HepG2 (cell line): ENCODE data around the gene CCDC57. TPM values are rescaled to one million over a fixed set of nuclear protein-coding genes. Genes with fewer than 3 reads are reported as not detected.

Source experiments
- ATAC-seq: fragments of 200-7000 bp; cut with Tn5 transposase; 3 replicates; pipeline ENCODE4 v1.9.1; 2020; ENCODE audit warnings: mild to moderate bottlenecking, moderate library complexity
- BruUV-seq: library from RNA; stranded (reverse); fragments of 400-500 nt; replicated peaks from 2 replicates; lab custom pipeline; 2021; lab: Mats Ljungman, UMichigan
- CTCF ChIA-PET: fragments of 300-600 bp; formaldehyde crosslinking; extraction: SDS; loops from one replicate; lab custom pipeline; 2021; ENCODE audit warnings: low total read pairs, inconsistent platforms, low intra/inter-chr PET ratio; lab: Yijun Ruan, JAX
- POLR2A ChIA-PET: fragments of 350-600 bp; sonication (Branson Sonifier 250); formaldehyde crosslinking; loops from one replicate; lab custom pipeline; 2020; ENCODE audit warnings: antibody characterized with exemption, inconsistent platforms; lab: Yijun Ruan, JAX
- DNase-seq: peaks from one replicate; pipeline ENCODE4 v3.0.0-alpha.2; 2015; ENCODE audit warnings: low spot score
- FAIRE-seq: peaks from 3 replicates; lab custom pipeline; 2011; peaks lifted over from hg19 to GRCh38; lab: Jason Lieb, UNC
- H2AFZ ChIP-seq: one replicate; pipeline ENCODE4 v1.6.1; 2011; ENCODE audit warnings: low read length, inconsistent platforms
- H3K27ac ChIP-seq: fragments of 300-600 bp; 3 replicates; pipeline ENCODE4 v1.8.0; 2011; ENCODE audit warnings: mixed run types, mild to moderate bottlenecking, mixed read lengths, low read length, inconsistent platforms; ENCODE audit not compliant: insufficient read depth; ENCODE audit errors: extremely low read length
- H3K27me3 ChIP-seq, 2 experiments: fragments of 200-600 bp in 1 of 2; 2 replicates in 1 of 2; 3 replicates in 1 of 2; pipeline versions ENCODE4 v1.6.0 to v1.8.0; 2011; ENCODE audit warnings: low read length in 2 of 2, mild to moderate bottlenecking in 2 of 2, moderate library complexity in 2 of 2, inconsistent platforms in 1 of 2; ENCODE audit not compliant: insufficient read depth in 2 of 2, control insufficient read depth in 1 of 2
- H3K36me3 ChIP-seq, 2 experiments: fragments of 200-600 bp in 1 of 2; replicated peaks in 1 of 2; 2 replicates in 1 of 2; 3 replicates in 1 of 2; pipeline versions ENCODE4 v1.5.1 to v1.8.0; 2011; ENCODE audit warnings: low read length in 2 of 2, inconsistent platforms in 1 of 2; ENCODE audit not compliant: insufficient read depth in 2 of 2, control insufficient read depth in 1 of 2
- H3K4me1 ChIP-seq: 2 replicates; pipeline ENCODE4 v1.5.1; 2012; ENCODE audit warnings: low read length, inconsistent platforms; ENCODE audit not compliant: insufficient read depth
- H3K4me2 ChIP-seq: 2 replicates; pipeline ENCODE4 v1.6.0; 2011; ENCODE audit warnings: low read depth, low read length, inconsistent platforms
- H3K4me3 ChIP-seq, 3 experiments: fragments of 200-600 bp in 1 of 3; sonication (generic), shearing (Covaris generic) in 1 of 3; replicated peaks in 1 of 3; 2 replicates each; pipeline ENCODE4 v1.5.1; 2011 to 2016; ENCODE audit warnings: low read length in 3 of 3, inconsistent platforms in 2 of 3, low read depth in 2 of 3, mild to moderate bottlenecking in 2 of 3, control low read depth in 1 of 3, mixed read lengths in 1 of 3; ENCODE audit not compliant: insufficient read depth in 1 of 3
- H3K79me2 ChIP-seq: one replicate; pipeline ENCODE4 v1.6.1; 2011; ENCODE audit warnings: low read length, inconsistent platforms; ENCODE audit not compliant: insufficient read depth
- H3K9ac ChIP-seq: 2 replicates; pipeline ENCODE4 v1.6.0; 2011; ENCODE audit warnings: mild to moderate bottlenecking, low read depth, low read length, inconsistent platforms; ENCODE audit not compliant: insufficient read depth
- H3K9me3 ChIP-seq: 2 replicates; pipeline ENCODE4 v1.5.1; 2012; ENCODE audit warnings: mild to moderate bottlenecking, low read length
- H4K20me1 ChIP-seq: 2 replicates; pipeline ENCODE4 v1.6.0; 2011; ENCODE audit warnings: inconsistent platforms, mild to moderate bottlenecking, low read length, moderate library complexity; ENCODE audit not compliant: insufficient read depth
- HNRNPL ChIP-seq: fragments of 200-400 bp; formaldehyde crosslinking; IDR thresholded peaks from 2 replicates; pipeline ENCODE4 v1.6.1; 2017; ENCODE audit warnings: mild to moderate bottlenecking, low read depth, low read length
- IRF2 ChIP-seq: IDR thresholded peaks from 2 replicates; pipeline ENCODE4 v1.6.1; 2018; ENCODE audit warnings: missing genetic modification reagents, missing compliant biosample characterization
- ZGPAT ChIP-seq: IDR thresholded peaks from 2 replicates; pipeline ENCODE4 v1.6.1; 2016; ENCODE audit warnings: mild to moderate bottlenecking
- ZNF230 ChIP-seq: sonication (generic); formaldehyde crosslinking; IDR thresholded peaks from 2 replicates; pipeline ENCODE4 v1.4.0; 2020; ENCODE audit warnings: mild to moderate bottlenecking, missing genetic modification reagents
- ZNF883 ChIP-seq: sonication (generic); formaldehyde crosslinking; IDR thresholded peaks from 2 replicates; pipeline ENCODE4 v1.5.1; 2020; ENCODE audit warnings: mild to moderate bottlenecking, missing genetic modification reagents; ENCODE audit errors: not compliant biosample characterization
- WGBS: methylation state at CpG from one replicate; pipeline ENCODE4 v1.1.6; 2017; ENCODE audit warnings: low lambda C conversion rate; 5-methylcytosine and 5-hydroxymethylcytosine counted together
- in situ Hi-C: cut with HindIII; loops from 2 replicates; pipeline ENCODE4 v1.10.0; 2017; ENCODE audit warnings: low pct_unique_long_range_greater_than_20kb; ENCODE audit not compliant: extremely low pct_ligation_motif_present
- intact Hi-C: fragments of 100-400 bp; cut with micrococcal nuclease; formaldehyde crosslinking; loops from one replicate; pipeline ENCODE4 v1.10.0; 2022; ENCODE audit not compliant: unreplicated experiment
- polyA plus RNA-seq, 8 experiments: library from polyadenylated mRNA; depleted of rRNA in 3 of 8; stranded (reverse) in 7 of 8; unstranded in 1 of 8; fragments of >200 nt; fragmentation: Illumina TruSeq in 4 of 8; extraction: Trizol in 4 of 8; gene quantifications; 2 replicates each; pipeline versions ENCODE4 v1.2.1 to v1.2.3, GENCODE V29; 2011 to 2016; ENCODE audit warnings: low read depth in 4 of 8, missing spikeins in 1 of 8, mixed read lengths in 1 of 8; ENCODE audit not compliant: insufficient read depth in 1 of 8
- total RNA-seq, 5 experiments: library from RNA; depleted of rRNA; stranded (reverse); fragments of >200 nt; fragmentation: Illumina TruSeq; extraction: Trizol; gene quantifications; 2 replicates each; pipeline ENCODE4 v1.2.3, GENCODE V29; 2016; ENCODE audit warnings: low read depth in 1 of 5
- TF ChIP-seq, protein P1 (sequence below): sonication (generic); formaldehyde crosslinking; conservative IDR thresholded peaks from 2 replicates; pipeline ENCODE4 v1.5.0; 2020; ENCODE audit warnings: missing genetic modification reagents

CCDC57 gene
- total and polyA plus RNA-seq, 2 of the 13 experiments (the other 11 are each of a cell fraction or from before 2014, with no cell fraction given) = 59.3 to 59.9 TPM

DNA sequence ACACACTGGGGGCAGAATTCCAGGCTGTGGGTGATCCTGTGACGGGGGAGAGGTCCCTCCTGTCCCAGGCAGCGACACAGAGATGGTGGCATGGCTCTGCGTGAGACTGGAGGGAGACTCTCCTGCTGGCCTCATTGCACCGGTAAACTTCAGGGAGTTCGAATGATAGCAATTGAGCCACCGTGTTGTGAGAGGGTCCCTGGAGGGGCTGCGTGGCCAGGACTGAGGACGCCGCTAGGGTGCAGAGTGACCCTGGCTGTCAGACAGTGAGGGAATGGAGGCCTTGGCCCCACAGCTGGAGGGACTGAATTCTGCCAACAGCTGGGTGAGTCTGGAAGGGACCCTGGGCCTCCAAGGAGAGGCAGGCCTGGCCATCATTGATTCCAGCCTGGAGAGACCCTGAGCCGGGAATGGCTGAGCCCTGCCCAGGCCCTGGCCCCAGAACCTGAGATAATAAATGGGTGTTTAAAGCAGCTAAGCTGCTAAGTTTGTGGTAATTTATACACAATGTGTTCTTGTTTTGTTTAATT is 32.6 kb downstream of the CCDC57 start:
- BruUV-seq = no TSS peak
- FAIRE-seq (no peak), ATAC-seq (no peak), DNase-seq (no peak)
- CTCF ChIA-PET = no interaction called here
- Histone ChIP-seq H3K9ac (no peak overlapping the region), H3K36me3 (peaks cover 4 to 21% of the 10 kb centered on the region in 2 experiments; a peak in 4 of 5 replicates), H3K4me3 (no peak overlapping the region), H3K27me3 (no peaks in the 10 kb centered on the region), H3K27ac (no peak overlapping the region), H3K4me1 (peaks cover 13% of the 10 kb centered on the region), H3K9me3 (no peaks in the 10 kb centered on the region), H3K79me2 (no peaks in the 10 kb centered on the region), H3K4me2 (no peak overlapping the region), H4K20me1 (no peaks in the 10 kb centered on the region), H2AFZ (no peak overlapping the region)
- in situ Hi-C loops (no loop called here), intact Hi-C loops (no loop called here)
- TF ChIP-seq ZNF883 (CRISPR knock-in tag) = no peak
- TF ChIP-seq, protein P1, sequence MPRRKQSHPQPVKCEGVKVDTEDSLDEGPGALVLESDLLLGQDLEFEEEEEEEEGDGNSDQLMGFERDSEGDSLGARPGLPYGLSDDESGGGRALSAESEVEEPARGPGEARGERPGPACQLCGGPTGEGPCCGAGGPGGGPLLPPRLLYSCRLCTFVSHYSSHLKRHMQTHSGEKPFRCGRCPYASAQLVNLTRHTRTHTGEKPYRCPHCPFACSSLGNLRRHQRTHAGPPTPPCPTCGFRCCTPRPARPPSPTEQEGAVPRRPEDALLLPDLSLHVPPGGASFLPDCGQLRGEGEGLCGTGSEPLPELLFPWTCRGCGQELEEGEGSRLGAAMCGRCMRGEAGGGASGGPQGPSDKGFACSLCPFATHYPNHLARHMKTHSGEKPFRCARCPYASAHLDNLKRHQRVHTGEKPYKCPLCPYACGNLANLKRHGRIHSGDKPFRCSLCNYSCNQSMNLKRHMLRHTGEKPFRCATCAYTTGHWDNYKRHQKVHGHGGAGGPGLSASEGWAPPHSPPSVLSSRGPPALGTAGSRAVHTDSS (CRISPR knock-in tag) = no peak
- TF ChIP-seq HNRNPL = no peak
- no peak for TF ChIP-seq IRF2
- TF ChIP-seq ZGPAT (CRISPR knock-in tag) = no peak
- no peak for TF ChIP-seq ZNF230 (CRISPR knock-in tag)
- 98% methylated on average over 10 of the region's 10 CpGs for WGBS
- POLR2A ChIA-PET = no interaction called here
